Measurements from ENCODE around the gene SLC36A1. TPM values are rescaled to one million over a fixed set of nuclear protein-coding genes. Genes with fewer than 3 reads are reported as not detected.
A peak's percentile ranks its signal among the peaks of the same experiment; 100 is the strongest.

The SLC36A1 gene
- total RNA-seq, 2 donors from 2014 or later: 7.7 to 37.7 TPM

DNA sequence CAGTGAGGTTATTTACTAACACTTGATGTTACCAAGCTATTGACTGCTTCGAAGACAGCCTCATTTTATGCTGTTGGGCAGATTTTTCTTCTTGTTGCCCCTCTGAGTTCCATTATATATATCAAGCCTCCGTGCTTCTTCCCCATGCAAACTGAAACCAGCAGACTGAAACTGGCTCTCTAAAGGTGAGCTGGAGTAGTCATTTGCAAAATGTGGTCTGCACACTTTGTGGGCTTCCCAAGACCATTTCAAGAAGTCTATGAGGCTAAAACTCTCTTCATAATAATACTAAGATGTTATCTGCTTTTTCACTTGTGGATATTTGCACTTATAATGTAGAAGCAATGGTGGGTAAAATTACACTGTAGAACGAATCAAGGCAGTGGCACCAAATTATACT is 13.9 kb downstream of the SLC36A1 start:
- WGBS: 98% methylated on average over 3 of the region's 3 CpGs
- H3K4me3 ChIP-seq: no peak overlapping the region
- TF ChIP-seq POLR2AphosphoS5 (IDR thresholded peaks at IDR 0.05) (no peak), POLR2A (IDR thresholded peaks at IDR 0.05) (no peak)
- TF ChIP-seq, protein P1, sequence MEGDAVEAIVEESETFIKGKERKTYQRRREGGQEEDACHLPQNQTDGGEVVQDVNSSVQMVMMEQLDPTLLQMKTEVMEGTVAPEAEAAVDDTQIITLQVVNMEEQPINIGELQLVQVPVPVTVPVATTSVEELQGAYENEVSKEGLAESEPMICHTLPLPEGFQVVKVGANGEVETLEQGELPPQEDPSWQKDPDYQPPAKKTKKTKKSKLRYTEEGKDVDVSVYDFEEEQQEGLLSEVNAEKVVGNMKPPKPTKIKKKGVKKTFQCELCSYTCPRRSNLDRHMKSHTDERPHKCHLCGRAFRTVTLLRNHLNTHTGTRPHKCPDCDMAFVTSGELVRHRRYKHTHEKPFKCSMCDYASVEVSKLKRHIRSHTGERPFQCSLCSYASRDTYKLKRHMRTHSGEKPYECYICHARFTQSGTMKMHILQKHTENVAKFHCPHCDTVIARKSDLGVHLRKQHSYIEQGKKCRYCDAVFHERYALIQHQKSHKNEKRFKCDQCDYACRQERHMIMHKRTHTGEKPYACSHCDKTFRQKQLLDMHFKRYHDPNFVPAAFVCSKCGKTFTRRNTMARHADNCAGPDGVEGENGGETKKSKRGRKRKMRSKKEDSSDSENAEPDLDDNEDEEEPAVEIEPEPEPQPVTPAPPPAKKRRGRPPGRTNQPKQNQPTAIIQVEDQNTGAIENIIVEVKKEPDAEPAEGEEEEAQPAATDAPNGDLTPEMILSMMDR (IDR thresholded peaks at IDR 0.05): no peak
- H3K36me3 ChIP-seq: no peaks in the 10 kb centered on the region
- H3K4me1 ChIP-seq (replicated peaks): peaks cover 8% of the 10 kb centered on the region
- DNase-seq (ENCODE audit: low spot score): no peak
- H3K27ac ChIP-seq: no peak overlapping the region
- no peaks in the 10 kb centered on the region for H3K27me3 ChIP-seq (replicated peaks; ENCODE audit: insufficient read depth)
- intact Hi-C loops (cut with DNase I): no loop called here
- no peaks in the 10 kb centered on the region for H3K9me3 ChIP-seq

DNA sequence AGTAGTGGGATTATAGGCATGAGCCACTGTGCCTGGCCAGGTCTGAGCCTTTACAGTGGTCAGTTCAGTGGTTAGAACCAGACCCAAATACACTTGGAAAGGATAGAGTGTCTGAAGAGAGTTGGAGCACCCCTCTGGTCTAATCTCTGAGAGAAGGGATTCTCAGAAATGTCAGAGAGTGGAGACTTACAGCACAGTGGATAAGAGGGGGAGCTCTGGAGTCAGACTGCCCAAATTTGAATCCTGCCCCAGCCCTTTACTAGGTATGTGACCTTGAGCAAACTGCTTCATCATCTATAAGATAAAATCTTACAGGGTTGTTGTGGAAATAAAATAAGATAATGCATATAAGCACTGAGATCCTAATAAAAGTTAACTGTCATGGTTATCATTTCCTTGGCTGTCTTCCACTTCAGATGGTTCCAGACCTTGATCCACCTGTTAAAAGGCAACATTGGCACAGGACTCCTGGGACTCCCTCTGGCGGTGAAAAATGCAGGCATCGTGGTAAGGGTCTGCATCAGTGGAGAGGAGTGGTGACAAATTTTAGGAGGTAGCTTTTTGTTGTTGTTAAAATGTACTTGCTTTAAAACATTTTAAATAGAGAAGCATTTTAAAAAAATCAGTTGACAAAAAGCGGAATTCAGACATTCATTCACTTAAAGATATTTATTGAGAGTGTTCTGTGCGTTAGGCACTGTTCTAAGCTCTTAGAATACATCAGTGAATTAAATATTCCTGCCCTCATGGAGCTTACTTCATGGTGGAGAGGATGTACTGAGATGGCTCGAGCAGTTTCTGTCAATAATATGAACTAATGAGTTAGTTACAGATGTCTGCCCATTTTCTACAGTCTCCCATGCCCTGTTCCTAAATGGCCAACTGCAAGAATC is 16.0 kb downstream of the SLC36A1 start:
- Histone ChIP-seq H3K4me3 (no peak overlapping the region), H3K27me3 (replicated peaks; ENCODE audit: insufficient read depth) (no peaks in the 10 kb centered on the region), H3K9me3 (no peaks in the 10 kb centered on the region), H3K4me1 (replicated peaks) (no peaks in the 10 kb centered on the region), H3K36me3 (no peaks in the 10 kb centered on the region), H3K27ac (no peak overlapping the region)
- TF ChIP-seq POLR2A (IDR thresholded peaks at IDR 0.05) (no peak), POLR2AphosphoS5 (IDR thresholded peaks at IDR 0.05) (peak; percentile 72)
- TF ChIP-seq, protein P1 (IDR thresholded peaks at IDR 0.05): peak; percentile 22 to 65 (median 60)
- peak; percentile 51 for DNase-seq (ENCODE audit: low spot score)
- 62% methylated on average over 5 of the region's 5 CpGs for WGBS
- intact Hi-C loops (cut with DNase I): no loop called here

DNA sequence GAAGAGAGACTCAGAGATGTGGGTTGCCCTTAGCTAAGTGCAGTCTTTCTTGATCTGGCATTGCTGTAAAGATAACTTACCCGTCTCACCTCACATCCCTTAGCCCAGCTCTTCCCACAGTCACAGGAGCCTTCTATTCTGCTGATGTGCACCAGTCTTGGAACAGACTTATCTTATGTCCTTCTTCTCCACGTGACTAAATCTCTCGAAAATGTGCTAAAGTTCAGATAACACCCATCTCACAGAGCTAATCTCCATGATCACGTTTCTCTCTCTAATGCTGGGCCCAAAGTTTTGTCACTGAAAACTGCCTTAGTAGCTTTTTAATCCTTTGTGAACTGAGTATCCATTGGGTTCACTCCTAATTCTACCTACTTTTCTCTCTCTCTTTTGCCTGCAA is 16.7 kb downstream of the SLC36A1 start:
- no peak for DNase-seq (ENCODE audit: low spot score)
- no peak overlapping the region for H3K27ac ChIP-seq
- TF ChIP-seq, protein P1 (IDR thresholded peaks at IDR 0.05): no peak
- TF ChIP-seq POLR2A (IDR thresholded peaks at IDR 0.05): no peak
- no peak overlapping the region for H3K4me3 ChIP-seq
- WGBS: 71% methylated on average over 4 of the region's 4 CpGs
- H3K9me3 ChIP-seq: no peaks in the 10 kb centered on the region
- intact Hi-C loops (cut with DNase I): no loop called here
- H3K27me3 ChIP-seq (replicated peaks; ENCODE audit: insufficient read depth): no peaks in the 10 kb centered on the region
- no peaks in the 10 kb centered on the region for H3K36me3 ChIP-seq
- no peaks in the 10 kb centered on the region for H3K4me1 ChIP-seq (replicated peaks)

DNA sequence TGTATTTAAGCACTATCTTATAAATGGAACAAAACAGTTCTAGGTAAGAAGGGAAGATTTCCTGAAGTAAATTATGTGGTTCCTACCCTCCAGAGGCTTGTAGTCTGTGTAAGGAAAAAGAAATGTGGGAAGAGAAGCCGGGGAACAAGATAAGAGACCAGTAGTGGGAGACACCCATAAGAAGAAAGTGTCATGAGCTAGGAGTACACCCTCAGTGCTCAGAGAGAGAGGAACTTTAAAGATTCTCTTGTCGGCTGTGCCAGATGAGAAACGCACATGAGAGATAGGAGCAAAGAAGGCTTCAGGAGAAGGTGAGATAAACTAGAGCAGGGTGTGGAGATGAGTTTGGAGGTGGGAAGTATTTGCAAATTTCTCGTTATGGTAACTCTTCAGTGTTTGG is 18.1 kb downstream of the SLC36A1 start:
- intact Hi-C loops (cut with DNase I): no loop called here
- DNase-seq (ENCODE audit: low spot score): no peak

More for the DNA sequence above, 18.1 kb downstream of the SLC36A1 start:
- Histone ChIP-seq H3K9me3 (no peaks in the 10 kb centered on the region), H3K4me1 (replicated peaks) (no peaks in the 10 kb centered on the region), H3K27ac (no peak overlapping the region), H3K4me3 (no peak overlapping the region), H3K36me3 (no peaks in the 10 kb centered on the region), H3K27me3 (replicated peaks; ENCODE audit: insufficient read depth) (no peaks in the 10 kb centered on the region)
- TF ChIP-seq, protein P1 (IDR thresholded peaks at IDR 0.05): no peak
- no peak for TF ChIP-seq POLR2AphosphoS5 (IDR thresholded peaks at IDR 0.05)
- TF ChIP-seq POLR2A (IDR thresholded peaks at IDR 0.05): no peak
- WGBS: 96% methylated on average over 4 of the region's 4 CpGs
